Adrenal gland (tissue), 5 donors: ENCODE measurements around the gene NR6A1.

Source experiments
- CTCF ChIP-seq, 6 experiments: fragments of 450-650 bp in 4 of 6; fragments of 200-600 bp in 2 of 6; sonication (generic) in 1 of 6; IDR thresholded peaks; 1 replicate in 5 of 6; 2 replicates in 1 of 6; pipeline versions ENCODE4 v1.5.1 to v1.8.0; 2016 to 2021; ENCODE audit warnings: antibody characterized with exemption in 6 of 6, mild to moderate bottlenecking in 2 of 6, moderate library complexity in 1 of 6
- POLR2A ChIP-seq, 2 donors: fragments of 450-650 bp; IDR thresholded peaks; one replicate each; pipeline ENCODE4 v1.6.1; 2017; ENCODE audit warnings: antibody characterized with exemption in 2 of 2, mild to moderate bottlenecking in 2 of 2, moderate library complexity in 1 of 2
- donor health status: DM: no; HTN: no; CAD: no.

GRCh38 chr9:124544535-124544934 is 226.6 kb downstream of the NR6A1 start:
- TF ChIP-seq CTCF (IDR thresholded peaks at IDR 0.05) (no peak), POLR2A (IDR thresholded peaks at IDR 0.05) (no peak)
